Frontal cortex (tissue), 4 donors: Measurements from ENCODE around the gene MID1. TPM values are rescaled to one million over a fixed set of nuclear protein-coding genes. Genes with fewer than 3 reads are reported as not detected.

Source experiments
- DNase-seq, 2 donors: peaks; one replicate each; pipeline ENCODE4 v3.0.0; 2012; ENCODE audit warnings: low spot score in 2 of 2
- FAIRE-seq: peaks from 2 replicates; lab custom pipeline; 2012; peaks lifted over from hg19 to GRCh38; lab: Jason Lieb, UNC
- total RNA-seq: library from RNA; depleted of rRNA; stranded (reverse); fragments of >200 nt; gene quantifications from one replicate; pipeline ENCODE4 v1.2.3, GENCODE V29; 2014
- donor health status: control.
- donor health status: control.
- donor health status: control.

MID1 gene
- total RNA-seq, 1 donor from 2014 or later = 7.7 TPM

GRCh38 chrX:10467793-10468192 lies 152.6 kb downstream of the MID1 start:
- DNase-seq = no peak
- no peak for FAIRE-seq

- DNase-seq (no peak), FAIRE-seq (no peak)
These were observed 155.1 kb downstream of the MID1 start for GRCh38 chrX:10465254-10465653.

GRCh38 chrX:10457092-10457491 lies 163.3 kb downstream of the MID1 start:
- no peak for DNase-seq

GRCh38 chrX:10453945-10454344 lies 166.4 kb downstream of the MID1 start:
- FAIRE-seq (no peak), DNase-seq (no peak)

More at GRCh38 chrX:10457092-10457491, 163.3 kb downstream of the MID1 start:
- FAIRE-seq = no peak

- DNase-seq = no peak
- no peak for FAIRE-seq
These were observed 169.4 kb downstream of the MID1 start for GRCh38 chrX:10450959-10451355.

GRCh38 chrX:10450229-10450958 lies 170.0 kb downstream of the MID1 start:
- DNase-seq (no peak), FAIRE-seq (no peak)

- DNase-seq (no peak), FAIRE-seq (no peak)
These were observed 172.7 kb downstream of the MID1 start for GRCh38 chrX:10447564-10448214.

GRCh38 chrX:10444204-10444603 lies 176.2 kb downstream of the MID1 start:
- FAIRE-seq (no peak), DNase-seq (no peak)

- FAIRE-seq (no peak), DNase-seq (no peak)
These were observed 178.9 kb downstream of the MID1 start for GRCh38 chrX:10441464-10441863.

GRCh38 chrX:10433296-10433965 lies 187.0 kb downstream of the MID1 start:
- FAIRE-seq (no peak), DNase-seq (no peak)

GRCh38 chrX:10429908-10430307 lies 190.5 kb downstream of the MID1 start:
- DNase-seq (no peak), FAIRE-seq (no peak)

GRCh38 chrX:10427249-10427648 lies 193.1 kb downstream of the MID1 start:
- no peak for DNase-seq
- FAIRE-seq = no peak

- DNase-seq = no peak
- no peak for FAIRE-seq
These were observed 196.7 kb downstream of the MID1 start for GRCh38 chrX:10423716-10424115.

GRCh38 chrX:10420134-10420533 lies 200.3 kb downstream of the MID1 start:
- no peak for DNase-seq

GRCh38 chrX:10416424-10416823 lies 204.0 kb downstream of the MID1 start:
- FAIRE-seq (no peak), DNase-seq (no peak)

More at GRCh38 chrX:10420134-10420533, 200.3 kb downstream of the MID1 start:
- no peak for FAIRE-seq

GRCh38 chrX:10415306-10416001 lies 204.9 kb downstream of the MID1 start:
- no peak for FAIRE-seq
- DNase-seq = no peak

- no peak for DNase-seq
These were observed 205.5 kb downstream of the MID1 start for GRCh38 chrX:10414862-10415261.

GRCh38 chrX:10414156-10414824 lies 206.1 kb downstream of the MID1 start:
- FAIRE-seq = no peak
- no peak for DNase-seq

More at GRCh38 chrX:10414862-10415261, 205.5 kb downstream of the MID1 start:
- FAIRE-seq = no peak

- DNase-seq = no peak
- FAIRE-seq = no peak
These were observed 215.9 kb downstream of the MID1 start for GRCh38 chrX:10404436-10404835.

- no peak for FAIRE-seq
- no peak for DNase-seq
These were observed 219.1 kb downstream of the MID1 start for GRCh38 chrX:10401239-10401638.
